NK-92 treated with Interleukin-12 subunit alpha and Interleukin-12 subunit beta, amount 100 ng/mL, for 24 hours (cell line): Measurements from ENCODE around the gene GJA9.
"Not testable (repeated sequence)": the region's sequence is repeated elsewhere in the genome, so short reads cannot be mapped to it uniquely, and the experiment has no call there.

ENCODE experiments used
- DNase-seq: peaks from one replicate; lab custom pipeline; 2025; lab: John Stamatoyannopoulos, UW

GJA9 gene

GRCh38 chr1:38881487-38881886 lies at the start of gene GJA9:
Gene GJA9, minus strand, starts transcription at chr1:38881587. Its CDS starts 5,489 bp downstream, at chr1:38876098.
- no peak for DNase-seq

DNA sequence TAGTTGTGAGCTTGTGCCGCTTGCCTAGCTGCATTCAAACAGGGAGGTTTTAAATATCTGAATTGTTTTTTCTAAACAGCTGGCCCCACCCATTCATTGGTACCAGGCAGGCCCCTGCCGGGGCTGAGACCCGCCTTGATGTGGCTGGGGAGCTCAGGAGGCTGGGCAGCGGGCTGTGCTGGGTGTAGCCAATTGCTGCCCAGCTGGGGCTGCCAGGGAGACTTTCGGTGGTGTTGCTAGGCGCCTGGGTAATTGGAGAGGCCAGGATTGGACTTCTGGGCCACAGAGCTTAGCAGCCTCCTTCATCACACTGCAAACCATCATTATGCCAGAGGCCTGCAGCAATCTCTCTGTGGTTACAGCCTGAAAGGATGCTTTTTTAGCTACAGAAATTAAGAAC lies 48.1 kb upstream of the GJA9 start:
- no peak for DNase-seq

GRCh38 chr1:38929054-38929453 lies 47.7 kb upstream of the GJA9 start:
- no peak for DNase-seq

DNA sequence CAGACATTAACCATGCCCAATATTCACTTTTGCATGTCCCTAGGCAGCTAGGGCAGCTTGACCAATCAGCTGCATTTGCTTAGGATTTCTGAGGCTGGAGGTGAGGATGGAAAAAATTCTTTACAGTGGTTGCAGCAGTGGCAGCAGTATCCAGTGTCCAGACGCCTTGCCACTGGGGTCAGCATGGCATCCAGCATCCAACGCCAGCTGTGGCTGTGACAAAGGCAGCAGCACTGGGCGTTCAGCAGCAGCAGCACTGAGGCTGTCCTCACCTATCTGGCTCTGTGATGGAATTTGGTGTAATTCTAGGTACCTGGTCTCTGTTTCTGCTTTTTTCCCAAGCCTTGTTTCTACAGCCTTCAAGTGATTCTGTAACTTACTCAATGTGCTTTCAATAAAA lies 44.7 kb upstream of the GJA9 start:
- no peak for DNase-seq

DNA sequence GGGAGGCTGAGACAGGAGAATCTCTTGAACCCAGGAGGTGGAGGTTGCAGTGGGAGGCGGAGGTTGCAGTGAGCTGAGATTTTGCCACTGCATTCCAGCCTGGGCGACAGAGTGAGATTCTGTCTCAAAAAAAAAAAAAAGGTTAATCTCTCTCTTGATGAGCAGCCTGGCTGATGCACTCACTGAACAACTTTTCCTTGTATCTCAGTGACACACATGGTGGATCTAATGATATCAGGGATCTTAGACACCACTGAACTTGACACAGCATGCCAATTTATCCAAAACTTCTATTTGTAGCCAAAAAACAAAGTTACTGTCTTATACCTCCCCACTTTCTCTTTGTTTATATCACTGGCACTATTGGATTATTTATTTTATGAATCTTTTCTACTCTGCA lies 44.0 kb upstream of the GJA9 start:
- DNase-seq: no peak

DNA sequence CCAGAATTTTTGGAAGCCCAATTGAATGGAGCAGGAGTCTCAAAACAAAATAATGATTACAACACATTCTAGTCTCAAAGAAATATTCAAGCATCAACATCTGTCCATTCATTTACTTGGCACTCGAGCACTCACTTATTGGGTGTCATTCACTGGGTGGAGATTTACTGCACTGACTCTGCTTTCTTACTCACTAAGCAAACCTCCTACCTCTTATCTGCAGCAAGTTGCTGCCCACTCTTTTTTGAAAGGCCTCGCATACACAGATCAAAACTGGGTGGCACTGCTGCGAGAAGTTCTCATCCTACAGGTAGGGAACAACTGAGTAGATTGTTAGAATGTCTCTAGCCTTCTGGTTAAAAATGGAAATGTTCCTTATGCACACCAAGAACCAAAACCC lies 42.2 kb upstream of the GJA9 start:
- no peak for DNase-seq

GRCh38 chr1:38919130-38919529 lies 37.7 kb upstream of the GJA9 start:
- DNase-seq: no peak

DNA sequence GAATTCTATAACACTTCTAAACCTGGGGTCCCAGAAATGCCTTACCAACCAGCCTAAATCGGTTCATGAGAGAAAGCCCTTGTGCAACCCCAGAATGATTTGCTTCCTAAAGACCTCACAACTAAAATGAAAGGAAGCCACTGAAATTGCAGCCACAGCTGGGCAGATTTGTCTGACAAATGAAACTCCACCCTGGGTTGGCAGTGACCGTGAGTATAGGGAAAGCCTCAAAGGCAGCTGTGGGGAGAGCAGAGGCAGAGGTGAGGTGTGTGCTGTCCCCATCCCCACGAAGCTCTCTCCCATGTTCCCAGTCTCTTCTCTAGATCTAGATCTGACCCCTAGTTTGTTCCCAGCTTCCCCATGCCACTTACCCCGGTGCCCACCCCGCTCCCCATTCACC lies 37.2 kb upstream of the GJA9 start:
- no peak for DNase-seq

- DNase-seq: no peak
These were observed 36.4 kb upstream of the GJA9 start for GRCh38 chr1:38917772-38918171.

DNA sequence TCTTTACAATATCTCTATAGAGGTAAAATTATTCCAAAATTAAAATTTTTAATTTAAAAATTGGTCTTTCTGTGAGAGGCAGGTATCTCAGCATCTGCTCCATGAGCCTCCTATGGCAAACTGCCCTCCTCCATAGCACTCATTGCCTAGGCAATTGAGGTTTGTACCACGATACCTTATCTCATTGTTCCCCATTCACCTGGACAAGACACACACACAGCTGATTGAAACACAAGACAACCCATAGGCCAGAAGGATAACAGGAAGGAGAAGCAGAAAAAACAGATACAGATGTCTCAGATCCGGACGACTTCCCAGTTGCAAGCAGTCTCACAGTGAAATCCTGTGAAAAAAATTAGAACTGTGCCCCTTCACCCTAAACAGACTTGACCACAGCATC lies 36.0 kb upstream of the GJA9 start:
- DNase-seq: no peak

- no peak for DNase-seq
These were observed 34.1 kb upstream of the GJA9 start for GRCh38 chr1:38915352-38915948.

GRCh38 chr1:38914908-38915307 lies 33.5 kb upstream of the GJA9 start:
- DNase-seq: not testable (repeated sequence)

DNA sequence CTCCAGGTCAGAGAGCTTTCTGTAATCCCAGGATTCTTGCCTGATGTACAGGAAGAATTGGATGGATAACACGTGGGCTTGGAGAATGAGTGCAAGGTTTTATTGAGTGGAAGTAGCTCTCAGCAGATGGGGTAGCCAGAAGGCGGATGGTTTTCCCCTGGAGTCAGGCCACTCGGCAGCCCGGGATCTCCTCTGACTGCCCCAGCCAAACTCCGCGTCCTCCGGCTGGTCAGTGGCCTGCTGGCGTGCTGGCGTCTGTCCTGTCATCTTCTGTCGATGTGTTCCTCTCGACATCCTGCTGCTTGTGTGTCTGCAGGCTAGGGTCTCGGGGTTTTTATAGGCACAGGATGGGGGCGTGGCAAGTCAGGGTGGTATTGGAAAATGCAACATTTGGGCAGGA lies 27.4 kb upstream of the GJA9 start:
- DNase-seq: no peak

- DNase-seq: no peak
These were observed 24.6 kb upstream of the GJA9 start for GRCh38 chr1:38905985-38906384.

- no peak for DNase-seq
These were observed 18.2 kb upstream of the GJA9 start for GRCh38 chr1:38899560-38899959.

DNA sequence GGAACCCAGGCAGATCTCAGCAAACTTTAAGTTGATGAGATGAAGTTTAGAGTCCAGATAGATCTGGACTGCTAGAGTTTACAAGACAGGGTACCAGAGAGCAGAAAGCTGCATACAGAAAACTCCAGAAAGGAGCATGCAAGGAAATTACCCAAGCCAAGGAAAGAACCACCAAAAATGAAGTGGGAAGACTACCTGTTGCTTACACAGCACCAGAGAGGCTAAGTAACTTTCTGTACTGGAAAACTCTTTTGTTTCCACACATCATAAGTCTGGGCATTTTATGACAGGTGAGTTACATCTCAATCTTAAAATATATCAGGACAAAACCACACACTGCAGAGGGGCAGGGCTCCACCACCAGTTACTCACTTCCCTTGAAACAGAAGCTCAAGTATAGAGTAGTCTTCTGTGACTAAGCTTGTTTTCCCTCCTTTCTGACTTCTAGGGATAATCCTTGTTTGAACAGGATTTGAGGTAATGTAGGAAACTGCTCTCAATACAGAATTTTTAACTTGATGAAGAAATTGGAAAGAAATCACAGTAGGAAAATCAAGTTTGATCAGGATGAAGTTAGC lies 17.4 kb upstream of the GJA9 start:
- DNase-seq: no peak

DNA sequence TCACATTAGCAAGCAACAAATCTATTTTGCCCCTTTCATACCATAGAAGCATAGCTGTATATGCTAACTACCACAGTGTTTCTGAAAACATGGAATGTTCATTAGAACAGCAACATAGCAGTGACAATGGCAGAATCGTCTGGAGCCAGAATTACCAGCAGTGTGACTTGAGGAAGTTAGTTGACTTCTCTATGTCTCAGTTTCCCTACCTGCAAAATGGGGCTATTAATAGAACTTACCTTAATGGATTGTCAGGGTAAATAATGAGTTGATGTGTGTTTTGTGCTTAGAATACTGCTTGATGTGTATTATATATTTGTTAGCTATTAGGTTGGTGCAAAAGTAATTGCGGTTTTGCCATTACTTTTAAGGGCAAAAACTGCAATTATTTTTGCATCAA lies 14.8 kb upstream of the GJA9 start:
- DNase-seq: no peak

GRCh38 chr1:38892976-38893375 lies 11.6 kb upstream of the GJA9 start:
- no peak for DNase-seq

DNA sequence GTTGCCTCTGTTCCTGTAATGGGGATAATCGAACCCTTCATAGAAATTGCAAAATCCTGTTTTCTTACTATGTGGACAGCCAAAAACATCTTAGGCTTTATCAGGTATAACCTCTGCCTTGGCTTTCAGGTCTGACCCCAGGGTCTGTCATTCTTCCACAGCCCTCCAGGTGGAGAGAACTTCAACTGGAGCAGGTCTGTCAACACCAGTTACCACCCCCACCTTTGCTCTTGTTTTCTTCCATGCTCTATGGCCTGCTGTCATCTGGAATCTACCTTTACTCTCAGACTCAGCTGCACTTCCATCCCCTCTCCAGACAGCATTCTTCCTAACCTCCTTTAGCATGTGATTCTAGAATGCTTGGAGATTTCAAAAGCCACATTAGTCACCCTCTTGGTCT lies 10.4 kb upstream of the GJA9 start:
- no peak for DNase-seq

DNA sequence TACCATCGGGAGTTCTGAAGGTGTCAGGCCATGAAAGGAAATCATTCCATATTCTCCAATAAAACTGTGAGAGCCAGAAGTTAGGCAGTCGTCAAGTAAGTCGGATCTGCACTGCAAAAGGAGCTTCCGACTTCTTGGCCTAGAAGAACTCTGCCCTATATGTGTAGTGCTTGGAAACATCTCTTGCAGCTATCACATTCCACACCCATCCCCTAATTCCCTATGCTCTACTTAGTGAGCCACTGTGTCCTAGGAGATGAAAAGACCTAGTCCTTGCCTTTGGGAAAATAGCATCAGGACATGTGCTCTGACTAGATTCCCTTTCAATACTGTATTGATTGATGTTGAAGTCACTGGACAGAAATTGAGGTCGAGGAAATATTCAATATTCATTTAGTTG lies 8.2 kb upstream of the GJA9 start:
- no peak for DNase-seq

- no peak for DNase-seq
These were observed 7.3 kb upstream of the GJA9 start for GRCh38 chr1:38888423-38889333.

DNA sequence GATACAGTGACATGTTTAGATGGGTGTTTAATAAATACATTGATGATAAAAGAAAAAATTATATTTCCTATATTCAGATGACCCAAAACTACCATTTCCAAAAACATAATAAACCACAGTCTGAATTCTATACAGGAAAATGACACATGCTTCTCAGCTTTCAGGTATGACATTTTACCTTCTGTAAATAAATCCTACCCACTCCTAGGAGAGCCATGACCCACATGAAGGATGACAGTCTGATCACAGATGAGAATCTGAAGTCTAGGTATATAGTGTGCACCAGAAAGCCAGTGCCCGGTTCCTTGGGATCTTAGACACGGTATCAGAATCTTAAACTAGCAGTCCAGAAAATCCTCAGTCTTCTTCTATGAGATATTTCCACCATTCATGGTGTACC lies 3.7 kb upstream of the GJA9 start:
- DNase-seq: no peak

GRCh38 chr1:38875811-38876210 lies 5.6 kb downstream of the GJA9 start:
- DNase-seq: no peak
